GM12878 (cell line): ENCODE results near the gene IGFLR1. TPM values are rescaled to one million over a fixed set of nuclear protein-coding genes. Genes with fewer than 3 reads are reported as not detected.

Source experiments
- ATAC-seq: fragments of 200-7000 bp; cut with Tn5 transposase; 3 replicates; pipeline ENCODE4 v1.9.1; 2020; ENCODE audit warnings: mild to moderate bottlenecking, moderate library complexity
- BruUV-seq: library from RNA; stranded (reverse); fragments of 400-500 nt; replicated peaks from 2 replicates; lab custom pipeline; 2021; lab: Mats Ljungman, UMichigan
- CTCF ChIA-PET: fragments of 300-600 bp; sonication (Branson Sonifier 250); formaldehyde crosslinking; extraction: SDS; loops from one replicate; lab custom pipeline; 2021; ENCODE audit warnings: inconsistent platforms; lab: Yijun Ruan, JAX
- POLR2A ChIA-PET: fragments of 350-600 bp; formaldehyde crosslinking; extraction: SDS; loops from one replicate; lab custom pipeline; 2021; ENCODE audit warnings: inconsistent platforms; lab: Charles Lee
- RAD21 ChIA-PET: fragments of 300-600 bp; sonication (Branson Sonifier 250); formaldehyde crosslinking; loops from one replicate; lab custom pipeline; 2023; ENCODE audit warnings: antibody characterized with exemption; ENCODE audit not compliant: unreplicated experiment; lab: Charles Lee
- SMC1A ChIA-PET: fragments of 300-600 bp; sonication (Branson Sonifier 250); formaldehyde crosslinking; loops from one replicate; lab custom pipeline; 2023; ENCODE audit not compliant: unreplicated experiment, uncharacterized antibody; lab: Charles Lee
- DNase-seq: peaks from one replicate; pipeline ENCODE4 v3.0.0-alpha.2; 2011; ENCODE audit warnings: low read depth, low spot score
- FAIRE-seq: peaks from 3 replicates; lab custom pipeline; 2011; peaks lifted over from hg19 to GRCh38; lab: Jason Lieb, UNC
- H2AFZ ChIP-seq: 2 replicates; pipeline ENCODE4 v1.6.0; 2011; ENCODE audit warnings: low read depth, low read length, control low read depth; ENCODE audit not compliant: control insufficient read depth
- H3K27ac ChIP-seq: 2 replicates; pipeline ENCODE4 v1.5.1; 2011; ENCODE audit warnings: control low read depth; ENCODE audit not compliant: control insufficient read depth, insufficient read depth
- H3K27me3 ChIP-seq, 2 experiments: replicated peaks in 1 of 2; 2 replicates each; pipeline versions ENCODE4 v1.6.0 to v1.6.1; 2011; ENCODE audit warnings: low read length in 1 of 2; ENCODE audit not compliant: control insufficient read depth in 2 of 2, insufficient read depth in 2 of 2
- H3K36me3 ChIP-seq, 2 experiments: 2 replicates each; pipeline ENCODE4 v1.5.1; 2011; ENCODE audit warnings: low read length in 1 of 2; ENCODE audit not compliant: control insufficient read depth in 2 of 2, insufficient read depth in 2 of 2
- H3K4me1 ChIP-seq: 2 replicates; pipeline ENCODE4 v1.6.1; 2011; ENCODE audit warnings: mild to moderate bottlenecking, low read length, moderate library complexity, mixed read lengths; ENCODE audit not compliant: control insufficient read depth, insufficient read depth
- H3K4me2 ChIP-seq: 2 replicates; pipeline ENCODE4 v1.6.0; 2011; ENCODE audit warnings: control low read depth; ENCODE audit not compliant: control insufficient read depth, insufficient read depth
- H3K4me3 ChIP-seq: fragments of 200-600 bp; sonication (generic); 2 replicates; pipeline ENCODE4 v1.5.1; 2016
- H3K79me2 ChIP-seq: 2 replicates; pipeline ENCODE4 v1.6.0; 2011; ENCODE audit warnings: low read length; ENCODE audit not compliant: control insufficient read depth, insufficient read depth
- H3K9ac ChIP-seq: 2 replicates; pipeline ENCODE4 v1.8.0; 2011; ENCODE audit warnings: low read length, control low read depth, mixed read lengths; ENCODE audit not compliant: control insufficient read depth, insufficient read depth
- H3K9me3 ChIP-seq: replicated peaks from 3 replicates; pipeline ENCODE4 v1.5.1; 2011; ENCODE audit warnings: mild to moderate bottlenecking, low read length; ENCODE audit not compliant: control insufficient read depth, insufficient read depth
- H4K20me1 ChIP-seq: 2 replicates; pipeline ENCODE4 v1.6.0; 2011; ENCODE audit not compliant: control insufficient read depth, insufficient read depth
- BCL11A ChIP-seq: IDR thresholded peaks from 2 replicates; pipeline ENCODE4 v1.6.1; 2011; ENCODE audit warnings: low read depth, low read length
- CEBPB ChIP-seq, 2 experiments: fragments of 150-350 bp in 1 of 2; IDR thresholded peaks; 2 replicates each; pipeline ENCODE4 v1.6.1; 2012 to 2014; ENCODE audit warnings: low read depth in 2 of 2, low read length in 2 of 2, borderline replicate concordance in 1 of 2, inconsistent platforms in 1 of 2
- CEBPZ ChIP-seq: fragments of 150-350 bp; IDR thresholded peaks from 2 replicates; pipeline ENCODE4 v1.6.1; 2016; ENCODE audit warnings: low read depth, low read length
- MAX ChIP-seq: IDR thresholded peaks from 2 replicates; pipeline ENCODE4 v1.6.1; 2012; ENCODE audit warnings: low read depth, low read length, improper control_type of control experiment
- MEF2B ChIP-seq: fragments of 450-650 bp; IDR thresholded peaks from 2 replicates; pipeline ENCODE4 v1.6.1; 2018; ENCODE audit warnings: mild to moderate bottlenecking, moderate library complexity; ENCODE audit not compliant: partially characterized antibody, poor library complexity, severe bottlenecking
- RAD21 ChIP-seq: IDR thresholded peaks from 2 replicates; pipeline ENCODE4 v1.6.1; 2011; ENCODE audit warnings: mild to moderate bottlenecking, low read depth, low read length, moderate library complexity; ENCODE audit not compliant: insufficient read depth
- SP1 ChIP-seq: IDR thresholded peaks from one replicate; pipeline ENCODE4 v1.6.1; 2011; ENCODE audit warnings: low read depth, low read length
- ZBTB33 ChIP-seq: fragments of 450-650 bp; IDR thresholded peaks from 2 replicates; pipeline ENCODE4 v1.6.1; 2017; ENCODE audit warnings: mild to moderate bottlenecking
- ZNF687 ChIP-seq: fragments of 450-650 bp; IDR thresholded peaks from 2 replicates; pipeline ENCODE4 v1.6.1; 2017; ENCODE audit warnings: mild to moderate bottlenecking, moderate library complexity
- WGBS: methylation state at CpG from one replicate; pipeline ENCODE4 v1.1.6; 2016; ENCODE audit warnings: low lambda C conversion rate; ENCODE audit not compliant: insufficient replicate concordance, insufficient coverage; ENCODE audit errors: missing lambda C conversion rate; 5-methylcytosine and 5-hydroxymethylcytosine counted together
- in situ Hi-C: fragments of 300-500 bp; cut with MboI; formaldehyde crosslinking; loops from 9 replicates; pipeline ENCODE4 v1.14.3; 2018; ENCODE audit warnings: mixed read lengths
- intact Hi-C: fragments of 100-400 bp; cut with micrococcal nuclease; formaldehyde crosslinking; loops from one replicate; pipeline ENCODE4 v1.14.2; 2022; ENCODE audit not compliant: unreplicated experiment
- polyA plus RNA-seq, 11 experiments: library from polyadenylated mRNA; depleted of rRNA in 4 of 11; unstranded in 6 of 11; stranded (reverse) in 5 of 11; fragments of >200 nt; fragmentation: Nextera tagmentation in 4 of 11; fragmentation: Illumina TruSeq in 1 of 11; extraction: Ambion mirVana in 4 of 11; extraction: Trizol in 1 of 11; gene quantifications; 1 replicate in 1 of 11; 2 replicates in 10 of 11; pipeline versions ENCODE4 v1.2.1 to v1.2.3, GENCODE V29; 2011 to 2016; ENCODE audit warnings: inconsistent platforms in 2 of 11, missing spikeins in 2 of 11, low read depth in 1 of 11
- total RNA-seq, 4 experiments: library from RNA; depleted of rRNA in 3 of 4; stranded (reverse); fragments of >200 nt in 3 of 4; fragmentation: Illumina TruSeq in 1 of 4; extraction: Trizol in 1 of 4; gene quantifications; 2 replicates each; pipeline versions ENCODE4 v1.2.1 to v1.2.3, GENCODE V29; 2013 to 2021

The IGFLR1 gene
- total and polyA plus RNA-seq, 10 of the 15 experiments (the other 5 are each of a cell fraction or from before 2014, with no cell fraction given) = 2.5 to 39.9 (median 24.8) TPM

GRCh38 chr19:35731779-35732405, 10.4 kb downstream of the IGFLR1 start:
- intact Hi-C loops (no loop called here), in situ Hi-C loops (no loop called here)
- Histone ChIP-seq H3K9ac (no peak overlapping the region), H3K4me2 (no peak overlapping the region), H3K79me2 (no peaks in the 10 kb centered on the region), H4K20me1 (no peaks in the 10 kb centered on the region), H3K27me3 (no peaks in the 10 kb centered on the region), H3K4me3 (no peak overlapping the region), H3K9me3 (no peaks in the 10 kb centered on the region), H3K27ac (no peak overlapping the region), H2AFZ (no peak overlapping the region), H3K36me3 (peaks cover 18 to 43% of the 10 kb centered on the region in 2 experiments), H3K4me1 (no peaks in the 10 kb centered on the region)
- no peak for FAIRE-seq
- ChIA-PET RAD21 (no interaction called here), CTCF (interaction anchor here (0.6 kb wide), 1 partner anchor 161 kb away, joined by 5 read pairs; no protein-coding TSS in a partner anchor), POLR2A (no interaction called here), SMC1A (no interaction called here)
- DNase-seq = no peak
- 90% methylated on average over 20 of the region's 21 CpGs for WGBS
- ATAC-seq = no peak
- BruUV-seq = no TSS peak
- TF ChIP-seq MAX = no peak
- TF ChIP-seq RAD21 = no peak
- TF ChIP-seq ZNF687 = no peak
- TF ChIP-seq ZBTB33 = no peak
- no peak for TF ChIP-seq BCL11A
- TF ChIP-seq CEBPB (IDR thresholded peaks at IDR 0.05; ENCODE audit: borderline replicate concordance in 1 of 2, low read depth in 2 of 2, low read length in 2 of 2) = no peak
- no peak for TF ChIP-seq SP1
- no peak for TF ChIP-seq MEF2B
- no peak for TF ChIP-seq CEBPZ
